Activated CD8-positive, alpha-beta memory T cell treated with anti-CD3 and anti-CD28 coated beads, Interleukin-2, amount 50 U/mL, for 1 hour (primary cell): ENCODE results near the gene CCDC30.
A peak's percentile ranks its signal among the peaks of the same experiment; 100 is the strongest.
"Not testable (repeated sequence)": the region's sequence is repeated elsewhere in the genome, so short reads cannot be mapped to it uniquely, and the experiment has no call there.

ENCODE experiments used
- DNase-seq: peaks from one replicate; pipeline ENCODE4 v3.0.0-alpha.2; 2020; ENCODE audit errors: extremely low read depth

Gene CCDC30

GRCh38 chr1:42657201-42657600, 194.1 kb downstream of the CCDC30 start:
- no peak for DNase-seq

- DNase-seq = peak; percentile 80
Observed at GRCh38 chr1:42657981-42658876, 195.1 kb downstream of the CCDC30 start, which contains the start of gene PPIH. Gene PPIH, plus strand, starts transcription at chr1:42658423. Its CDS starts 24 bp downstream, at chr1:42658447.

GRCh38 chr1:42658877-42659337, 195.8 kb downstream of the CCDC30 start:
- no peak for DNase-seq

- DNase-seq = no peak
Observed at GRCh38 chr1:42660907-42661500, 197.9 kb downstream of the CCDC30 start.

- no peak for DNase-seq
Observed at GRCh38 chr1:42669936-42670335, 206.8 kb downstream of the CCDC30 start.

GRCh38 chr1:42670425-42670824, 207.3 kb downstream of the CCDC30 start:
- DNase-seq = no peak

- no peak for DNase-seq
Observed at GRCh38 chr1:42674214-42674613, 211.1 kb downstream of the CCDC30 start.

- DNase-seq = no peak
Observed at GRCh38 chr1:42674682-42675081, 211.6 kb downstream of the CCDC30 start.

- DNase-seq = no peak
Observed at GRCh38 chr1:42675467-42675866, 212.4 kb downstream of the CCDC30 start.

GRCh38 chr1:42676534-42677087, 213.5 kb downstream of the CCDC30 start:
- DNase-seq = no peak

- DNase-seq = no peak
Observed at GRCh38 chr1:42679364-42679983, 216.4 kb downstream of the CCDC30 start.

- no peak for DNase-seq
Observed at GRCh38 chr1:42680055-42680454, 217.0 kb downstream of the CCDC30 start.

- no peak for DNase-seq
Observed at GRCh38 chr1:42680921-42681683, 218.0 kb downstream of the CCDC30 start.

- peak; percentile 91 for DNase-seq
Observed at GRCh38 chr1:42681741-42682483, 218.8 kb downstream of the CCDC30 start, which contains the start of gene YBX1. Gene YBX1, plus strand, starts transcription at chr1:42682418. Its CDS starts 148 bp downstream, at chr1:42682566.

- not testable (repeated sequence) for DNase-seq
Observed at GRCh38 chr1:42682484-42682738, 219.3 kb downstream of the CCDC30 start.

- DNase-seq = peak; percentile 17
Observed at GRCh38 chr1:42682739-42683531, 219.8 kb downstream of the CCDC30 start.

GRCh38 chr1:42684139-42684538, 221.1 kb downstream of the CCDC30 start:
- DNase-seq = no peak

- DNase-seq = no peak
Observed at GRCh38 chr1:42686418-42686817, 223.3 kb downstream of the CCDC30 start.

GRCh38 chr1:42689912-42690311, 226.8 kb downstream of the CCDC30 start:
- no peak for DNase-seq
